GM18909 (cell line): ENCODE data around the gene U2SURP.

Experiments
- ATAC-seq: cut with Tn5 transposase; IDR thresholded peaks from one replicate; pipeline ENCODE4 v1.9.1; 2021; ENCODE audit warnings: mild to moderate bottlenecking; ENCODE audit not compliant: unreplicated experiment, poor library complexity

Gene U2SURP

GRCh38 chr3:143001369-143002082 lies at the start of gene U2SURP:
U2SURP (plus strand) TSS chr3:143001570; CDS start chr3:143001629, 59 bp downstream.
- ATAC-seq = peak; percentile 90

- ATAC-seq = no peak
Measured at GRCh38 chr3:142951794-142952193, 49.6 kb upstream of the U2SURP start.

DNA sequence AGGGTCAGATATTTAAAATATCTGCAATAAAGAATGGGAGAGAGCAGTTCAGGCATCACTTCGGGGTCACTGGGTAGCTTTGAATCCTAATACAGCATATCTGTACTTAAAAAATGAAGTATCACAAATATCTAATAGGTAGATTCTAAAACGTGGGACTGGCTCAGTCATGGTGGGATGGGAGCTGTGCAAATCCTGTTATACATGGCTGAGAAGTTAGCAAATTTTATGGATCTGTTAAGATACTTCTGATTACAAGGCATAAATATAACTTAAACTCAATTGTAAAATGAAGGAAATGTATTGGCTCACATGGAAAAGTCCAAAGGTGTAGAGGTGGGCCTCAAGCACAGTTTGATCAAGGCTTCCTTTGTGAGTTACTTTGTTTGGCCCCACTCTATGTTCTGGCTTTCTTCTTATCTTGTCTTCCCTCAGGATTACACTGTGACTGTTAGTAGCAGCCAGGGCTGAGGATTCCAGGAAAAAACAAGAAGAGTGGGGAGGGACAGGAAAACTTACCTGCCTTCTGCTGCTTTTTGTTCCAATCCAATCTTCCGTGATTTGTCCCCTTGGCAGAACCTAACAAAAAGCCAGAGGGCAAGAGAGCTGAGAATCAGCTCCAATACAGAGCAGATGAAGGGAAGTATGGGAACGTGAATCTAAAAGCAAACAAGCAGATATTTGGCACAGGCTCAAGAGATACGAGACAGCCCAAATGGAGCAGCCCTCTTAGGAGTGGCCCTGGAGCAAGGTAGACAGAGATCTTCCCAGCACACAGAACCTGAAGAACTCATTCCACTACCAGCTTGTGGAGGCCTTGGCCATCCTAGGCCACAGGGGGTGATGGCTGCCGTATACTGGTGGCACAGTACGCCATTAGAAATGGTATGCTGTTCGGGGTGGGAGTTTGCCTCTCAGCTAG lies 48.8 kb upstream of the U2SURP start:
- no peak for ATAC-seq

DNA sequence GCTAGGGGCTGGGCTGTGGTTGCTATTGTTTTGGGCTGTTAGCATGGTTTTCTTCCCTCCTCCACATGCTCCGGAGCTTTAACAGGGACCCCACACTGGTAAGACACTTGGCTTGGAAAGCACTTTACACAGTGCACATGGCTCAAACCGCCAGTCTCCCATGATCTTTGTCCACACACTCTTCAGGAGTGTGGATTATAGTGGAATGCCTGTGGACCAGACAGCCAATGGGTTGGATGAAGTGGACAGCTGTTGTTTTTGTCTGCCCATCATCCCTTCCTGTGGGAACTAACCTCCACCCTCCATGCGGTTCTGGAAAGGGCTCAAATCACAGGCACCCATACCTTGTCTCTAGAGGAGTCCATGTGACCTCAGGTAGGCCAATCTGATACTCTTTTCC lies 47.9 kb upstream of the U2SURP start:
- ATAC-seq = no peak

DNA sequence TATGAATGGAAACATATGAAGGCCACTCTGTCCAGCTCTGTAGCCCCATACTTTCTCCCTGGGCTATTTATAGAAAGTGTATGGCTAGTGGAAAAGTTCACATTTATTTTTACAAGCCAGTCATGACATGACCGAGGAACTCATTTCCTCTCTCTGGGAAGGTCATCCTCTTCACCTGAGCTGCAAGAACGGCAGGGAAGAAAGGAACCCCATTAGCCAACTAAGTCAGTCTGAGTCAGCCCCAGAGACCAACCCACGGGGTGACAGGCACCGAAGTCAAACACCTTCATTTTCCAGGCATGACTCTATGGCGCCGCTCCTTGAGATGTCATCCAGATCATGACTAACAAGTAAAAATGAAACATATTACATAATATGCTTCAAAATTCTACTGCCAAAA lies 42.7 kb upstream of the U2SURP start:
- no peak for ATAC-seq

GRCh38 chr3:142960322-142960850 lies 41.0 kb upstream of the U2SURP start:
- ATAC-seq = no peak

GRCh38 chr3:142961539-142961938 lies 39.8 kb upstream of the U2SURP start:
- no peak for ATAC-seq

- ATAC-seq = no peak
Measured at GRCh38 chr3:142962175-142962519, 39.2 kb upstream of the U2SURP start.

- peak; percentile 16 for ATAC-seq
Measured at GRCh38 chr3:142962520-142963233, 38.7 kb upstream of the U2SURP start.

GRCh38 chr3:142963234-142963515 lies 38.2 kb upstream of the U2SURP start:
- ATAC-seq = peak; percentile 38

DNA sequence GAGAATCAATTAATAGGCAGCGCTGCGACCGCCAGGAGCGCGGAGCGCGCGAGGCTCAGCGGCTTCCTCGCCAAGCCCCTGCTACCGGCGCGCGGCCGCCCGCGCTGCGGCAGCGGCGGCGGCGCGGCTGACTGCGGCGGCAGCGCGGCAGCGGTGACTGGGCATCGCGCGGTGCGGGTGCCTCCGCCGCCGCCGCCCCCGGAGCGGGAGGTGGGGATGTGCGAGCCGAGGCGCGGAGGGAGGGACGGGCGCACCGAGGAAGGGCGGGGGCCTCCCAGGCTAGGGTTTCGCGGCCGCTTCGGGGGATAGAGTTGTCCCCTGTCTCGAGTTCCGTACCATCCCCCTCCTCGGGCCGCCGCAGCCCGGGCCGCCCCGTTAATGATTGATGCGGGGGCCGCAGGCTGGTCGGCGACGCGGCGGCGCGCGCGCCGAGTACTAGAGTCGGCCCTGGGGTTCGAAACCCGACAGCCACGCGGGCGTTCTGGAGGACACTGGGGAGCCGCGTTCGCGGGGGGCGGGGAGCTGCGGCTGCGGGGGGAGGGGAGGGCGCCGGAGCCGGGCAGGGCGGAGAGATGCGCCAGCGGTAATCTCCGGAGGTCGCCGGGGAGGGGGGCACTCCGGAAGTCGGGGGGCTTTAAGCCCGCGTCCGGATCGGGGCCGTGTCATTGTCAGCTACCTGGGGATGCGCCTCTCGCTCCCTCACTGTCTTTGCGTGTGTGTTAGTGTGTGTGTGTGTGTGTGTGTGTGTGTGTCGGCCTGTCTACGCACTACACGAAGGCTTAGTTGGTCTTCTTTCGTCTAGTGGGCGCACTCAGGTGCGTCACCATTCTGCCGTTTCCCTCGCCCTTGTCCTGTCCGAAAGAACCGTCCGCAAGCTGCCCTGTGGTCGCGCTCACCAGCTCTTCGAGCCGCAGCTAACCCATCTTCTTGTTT lies 37.6 kb upstream of the U2SURP start, which contains the start of gene PAQR9:
Gene PAQR9 (minus strand): TSS at position 159 of the 933 bp plus-strand sequence. CDS start 338 bp downstream, outside the sequence.
- ATAC-seq = peak; percentile 65

DNA sequence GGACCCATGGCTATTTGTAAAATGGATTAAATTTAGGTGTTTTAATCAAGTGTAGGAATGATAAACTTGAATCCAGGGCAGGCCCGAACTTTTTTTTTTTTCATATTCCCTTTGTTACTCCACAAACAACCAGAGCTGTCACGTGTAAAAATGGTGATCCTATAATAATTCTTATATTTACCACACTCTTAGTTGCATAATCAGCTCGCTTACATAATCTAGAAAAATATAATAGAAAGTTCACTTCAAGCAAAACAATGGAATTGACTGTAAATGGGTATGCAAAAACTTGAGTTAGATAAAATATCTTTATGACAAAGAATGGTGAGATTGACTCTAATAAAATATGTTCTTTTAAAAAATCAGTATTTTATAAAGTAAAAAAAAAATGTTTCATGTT lies 35.8 kb upstream of the U2SURP start:
- ATAC-seq = no peak

DNA sequence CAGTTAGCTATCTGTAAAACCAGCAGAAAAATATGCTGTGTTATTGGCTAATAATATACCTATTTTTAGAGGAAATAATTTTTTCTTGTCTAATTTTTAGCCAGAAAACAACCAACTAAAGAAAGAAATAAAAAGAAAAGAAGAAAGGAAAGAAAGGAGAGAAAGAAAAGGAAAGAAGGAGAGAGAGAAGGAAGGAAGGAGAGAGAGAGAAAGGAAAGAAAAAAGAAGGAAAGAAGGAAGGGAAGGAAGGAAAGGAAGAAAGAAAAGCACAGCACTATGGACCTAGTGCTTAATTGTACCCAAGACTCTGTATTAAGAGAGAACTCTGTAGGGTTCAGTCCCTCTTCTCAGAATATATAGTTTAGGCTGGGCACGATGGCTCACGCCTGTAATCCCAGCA lies 34.6 kb upstream of the U2SURP start:
- ATAC-seq = no peak

DNA sequence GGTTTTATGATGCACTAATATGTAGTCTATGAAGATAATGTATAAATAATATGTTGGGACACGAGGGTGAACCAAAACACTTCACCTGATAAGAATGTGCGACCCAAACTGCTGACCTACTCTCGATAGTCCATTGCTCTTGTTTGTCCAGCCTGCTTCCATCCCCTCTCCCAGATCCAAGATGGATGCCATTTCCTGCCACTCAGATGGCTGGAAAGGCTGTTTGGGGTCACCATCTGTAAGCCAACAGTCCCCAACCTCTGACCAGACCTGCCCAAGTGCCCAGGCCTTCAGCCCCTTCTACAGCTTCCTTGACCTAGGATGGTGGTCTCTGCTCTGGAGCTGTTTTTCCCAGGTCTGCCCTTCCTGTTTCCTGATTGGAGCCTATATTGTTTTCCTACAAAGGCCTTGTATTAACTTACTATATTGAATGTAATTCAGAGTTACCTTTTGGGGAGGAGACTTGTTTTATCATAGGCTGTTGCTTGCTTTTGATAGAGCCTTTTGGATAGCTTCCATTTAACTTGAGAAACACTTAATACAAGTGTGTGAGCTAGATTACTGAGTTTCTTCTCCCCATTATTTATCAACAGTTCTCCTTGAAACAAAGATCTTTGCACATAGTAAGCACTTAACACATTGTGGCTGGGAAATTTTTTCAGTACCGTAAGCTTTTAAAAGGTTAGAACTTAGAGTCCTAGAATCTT lies 32.9 kb upstream of the U2SURP start:
- no peak for ATAC-seq

- no peak for ATAC-seq
Measured at GRCh38 chr3:142971431-142971830, 29.9 kb upstream of the U2SURP start.

DNA sequence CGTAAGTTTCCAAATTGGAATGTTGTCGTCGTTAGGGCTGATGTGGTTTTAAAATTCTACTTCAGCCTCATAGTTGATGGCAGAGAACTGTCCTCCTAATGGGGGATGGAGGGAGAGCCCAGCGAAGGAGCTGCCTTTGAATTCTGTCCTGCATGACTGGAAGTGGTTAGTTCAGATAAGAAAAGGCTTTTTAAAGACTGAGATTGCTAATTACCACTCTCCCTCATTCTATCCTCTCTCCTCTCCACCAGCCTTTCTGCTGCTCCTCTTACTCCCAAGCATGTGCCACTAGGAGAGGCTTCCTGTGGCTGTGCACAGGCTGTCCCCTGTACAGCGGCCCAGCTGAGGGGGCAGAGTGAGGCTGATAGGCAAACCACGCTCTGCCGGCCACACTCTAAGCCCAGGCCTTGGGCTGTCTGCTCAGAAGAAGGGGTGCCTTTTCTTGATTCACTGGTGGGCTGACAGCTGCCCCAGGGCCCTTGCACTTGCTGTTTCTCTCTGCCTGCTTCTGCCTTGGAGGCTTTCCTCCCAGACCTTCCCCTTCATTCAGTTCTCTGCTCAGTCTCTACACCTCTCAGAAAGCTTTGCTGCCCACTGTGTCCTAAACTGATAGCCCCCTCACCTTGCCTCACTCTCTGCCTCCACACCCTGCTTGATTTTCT lies 29.1 kb upstream of the U2SURP start:
- ATAC-seq = no peak

DNA sequence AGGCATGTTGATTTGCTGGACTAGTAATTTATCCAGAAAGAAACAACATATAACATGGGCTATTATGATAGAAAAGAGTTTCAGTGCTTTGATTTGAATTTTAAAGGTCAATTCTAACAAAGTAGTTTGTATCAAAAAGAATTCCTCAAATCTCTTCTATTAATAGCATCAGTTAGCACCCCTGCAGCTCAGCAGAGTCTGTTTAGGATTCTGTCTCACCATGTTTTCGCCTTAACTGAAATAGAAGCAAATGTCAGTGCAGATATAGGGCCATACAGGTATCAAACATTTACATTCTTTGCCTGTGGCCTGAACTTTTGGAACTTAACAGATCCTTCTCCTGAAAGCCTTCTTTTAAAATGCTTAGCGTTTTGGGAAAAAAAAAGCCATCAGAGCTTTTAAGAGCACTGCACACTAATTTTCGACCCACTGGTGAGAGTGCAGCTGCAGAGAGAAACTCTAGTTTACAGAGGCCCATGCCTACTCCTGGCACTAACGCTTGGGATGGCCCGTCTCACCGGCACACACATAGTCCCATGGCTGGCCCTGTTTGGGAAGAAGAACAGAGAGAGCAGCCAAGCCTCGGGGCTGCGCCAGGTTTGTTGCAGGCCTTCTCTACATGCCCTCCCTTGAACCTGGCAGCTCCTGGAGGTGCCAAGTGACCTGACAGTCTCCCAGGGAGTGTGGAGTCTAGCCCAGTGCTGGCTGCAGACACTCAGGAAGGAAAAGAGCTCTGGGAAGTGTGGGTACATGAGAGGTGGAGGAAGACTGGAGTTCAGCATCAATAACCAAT lies 28.0 kb upstream of the U2SURP start:
- no peak for ATAC-seq
